PC-3 (cell line): ENCODE measurements around the gene NUTF2.

ENCODE experiments used
- CTCF ChIP-seq: fragments of 300-600 bp; sonication (generic); conservative IDR thresholded peaks from 2 replicates; pipeline ENCODE4 v1.5.1; 2017; ENCODE audit warnings: antibody characterized with exemption, low read depth, mild to moderate bottlenecking, low read length
- EZH2 ChIP-seq: fragments of 300-600 bp; sonication (generic); IDR thresholded peaks from one replicate; pipeline ENCODE4 v1.6.1; 2017; ENCODE audit warnings: antibody characterized with exemption, mild to moderate bottlenecking, low read length; ENCODE audit not compliant: unreplicated experiment
- EZH2phosphoT487 ChIP-seq: fragments of 300-600 bp; sonication (generic); IDR thresholded peaks from 2 replicates; pipeline ENCODE4 v1.6.1; 2018; ENCODE audit warnings: mild to moderate bottlenecking, antibody characterized with exemption, low read length, borderline replicate concordance

DNA sequence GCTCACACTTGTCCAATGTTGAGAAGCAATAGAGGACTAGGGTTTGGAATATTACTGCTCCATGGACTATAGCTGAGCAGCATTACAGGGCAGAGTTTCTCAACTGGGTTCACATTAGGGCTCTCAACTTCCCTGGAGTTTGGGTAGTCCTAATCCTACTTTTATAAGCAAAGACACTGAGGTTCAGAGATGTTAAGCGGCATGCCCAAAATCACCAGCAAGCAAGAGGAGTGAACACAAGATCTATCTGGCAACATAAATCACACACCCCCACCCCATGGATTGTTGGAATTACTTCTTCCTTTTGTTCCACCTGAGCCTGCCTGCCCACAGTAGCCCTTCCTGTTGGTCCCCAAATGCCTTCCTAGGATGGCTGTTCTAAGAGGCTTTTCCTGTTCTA lies 34.8 kb upstream of the NUTF2 start:
- TF ChIP-seq CTCF (no peak), EZH2 (no peak), EZH2phosphoT487 (no peak)
